Keratinocyte (primary cell): ENCODE results near the gene CR1L. TPM values are rescaled to one million over a fixed set of nuclear protein-coding genes. Genes with fewer than 3 reads are reported as not detected.
"Not testable (repeated sequence)": the region's sequence is repeated elsewhere in the genome, so short reads cannot be mapped to it uniquely, and the experiment has no call there.

Source experiments
- DNase-seq: peaks from one replicate; pipeline ENCODE4 v3.0.0-alpha.2; 2011; ENCODE audit warnings: low read depth, missing footprints, low spot score
- FAIRE-seq: peaks from 2 replicates; lab custom pipeline; 2011; peaks lifted over from hg19 to GRCh38; lab: Jason Lieb, UNC
- H2AFZ ChIP-seq: 2 replicates; pipeline ENCODE4 v1.6.0; 2012; ENCODE audit warnings: low read length, control low read depth, inconsistent platforms; ENCODE audit not compliant: control insufficient read depth
- H3K27ac ChIP-seq: 2 replicates; pipeline ENCODE4 v1.5.1; 2011; ENCODE audit warnings: low read length; ENCODE audit not compliant: control insufficient read depth, insufficient read depth
- H3K27me3 ChIP-seq: 3 replicates; pipeline ENCODE4 v1.6.0; 2011; ENCODE audit warnings: low read length; ENCODE audit not compliant: control insufficient read depth, insufficient read depth; ENCODE audit errors: extremely low read depth
- H3K36me3 ChIP-seq, 2 experiments: 2 replicates in 1 of 2; 3 replicates in 1 of 2; pipeline ENCODE4 v1.5.1; 2011; ENCODE audit warnings: low read length in 2 of 2, mild to moderate bottlenecking in 1 of 2; ENCODE audit not compliant: control insufficient read depth in 2 of 2, insufficient read depth in 2 of 2; ENCODE audit errors: extremely low read depth in 1 of 2
- H3K4me1 ChIP-seq: 3 replicates; pipeline ENCODE4 v1.5.1; 2011; ENCODE audit warnings: low read length; ENCODE audit not compliant: control insufficient read depth, insufficient read depth; ENCODE audit errors: extremely low read depth
- H3K4me2 ChIP-seq: 3 replicates; pipeline ENCODE4 v1.6.0; 2011; ENCODE audit warnings: low read depth, low read length; ENCODE audit not compliant: control insufficient read depth, insufficient read depth; ENCODE audit errors: extremely low read depth
- H3K4me3 ChIP-seq, 3 experiments: fragments of 200-600 bp in 1 of 3; sonication (generic) in 1 of 3; 2 replicates in 2 of 3; 3 replicates in 1 of 3; pipeline ENCODE4 v1.5.1; 2011 to 2016; ENCODE audit warnings: low read length in 3 of 3, mild to moderate bottlenecking in 3 of 3, control low read depth in 2 of 3, inconsistent platforms in 1 of 3, low read depth in 1 of 3, mixed read lengths in 1 of 3, mixed run types in 1 of 3, moderate library complexity in 1 of 3; ENCODE audit not compliant: control insufficient read depth in 2 of 3, insufficient read depth in 2 of 3; ENCODE audit errors: extremely low read depth in 1 of 3
- H3K79me2 ChIP-seq: 2 replicates; pipeline ENCODE4 v1.6.0; 2012; ENCODE audit warnings: low read length; ENCODE audit not compliant: control insufficient read depth, insufficient read depth
- H3K9ac ChIP-seq: 3 replicates; pipeline ENCODE4 v1.6.0; 2011; ENCODE audit warnings: low read length; ENCODE audit not compliant: control insufficient read depth, insufficient read depth; ENCODE audit errors: extremely low read depth
- H3K9me1 ChIP-seq: 3 replicates; pipeline ENCODE4 v1.6.0; 2011; ENCODE audit warnings: low read length; ENCODE audit not compliant: control insufficient read depth, insufficient read depth; ENCODE audit errors: extremely low read depth
- H3K9me3 ChIP-seq: 2 replicates; pipeline ENCODE4 v1.5.1; 2012; ENCODE audit warnings: low read depth, low read length; ENCODE audit not compliant: control insufficient read depth
- H4K20me1 ChIP-seq: 3 replicates; pipeline ENCODE4 v1.6.0; 2011; ENCODE audit warnings: low read length; ENCODE audit not compliant: control insufficient read depth, insufficient read depth; ENCODE audit errors: extremely low read depth
- EZH2 ChIP-seq: IDR thresholded peaks from one replicate; pipeline ENCODE4 v1.6.1; 2012; ENCODE audit warnings: inconsistent platforms, mild to moderate bottlenecking, low read length, moderate library complexity
- dilution Hi-C: fragments of 300-500 bp; cut with MboI; formaldehyde crosslinking; loops from one replicate; pipeline ENCODE4 v1.7.0; 2020; ENCODE audit warnings: low sequenced_read_pairs; ENCODE audit not compliant: extremely low pct_ligation_motif_present
- polyA plus RNA-seq, 5 experiments: library from polyadenylated mRNA; depleted of rRNA in 3 of 5; stranded (reverse) in 3 of 5; stranded (forward) in 1 of 5; unstranded in 1 of 5; fragments of >200 nt; gene quantifications; 1 replicate in 1 of 5; 2 replicates in 3 of 5; 3 replicates in 1 of 5; pipeline versions ENCODE4 v1.2.1 to v1.2.3, GENCODE V29; 2011 to 2012; ENCODE audit warnings: missing spikeins in 2 of 5, low read depth in 1 of 5, low replicate concordance in 1 of 5
- TF ChIP-seq, protein P1 (sequence below), 3 experiments: IDR thresholded peaks in 1 of 3; conservative IDR thresholded peaks in 1 of 3; optimal IDR thresholded peaks in 1 of 3; 2 replicates in 2 of 3; 3 replicates in 1 of 3; pipeline versions ENCODE3 to v1.5.1; 2011; ENCODE audit warnings: low read length in 3 of 3, mild to moderate bottlenecking in 3 of 3, moderate library complexity in 2 of 3, control low read depth in 1 of 3, inconsistent platforms in 1 of 3; ENCODE audit not compliant: insufficient read depth in 2 of 3; ENCODE audit errors: extremely low read depth in 1 of 3

CR1L gene
- polyA plus RNA-seq, 1 donor (not counting 4 experiments of a cell fraction or from before 2014, with no cell fraction given): not detected

DNA sequence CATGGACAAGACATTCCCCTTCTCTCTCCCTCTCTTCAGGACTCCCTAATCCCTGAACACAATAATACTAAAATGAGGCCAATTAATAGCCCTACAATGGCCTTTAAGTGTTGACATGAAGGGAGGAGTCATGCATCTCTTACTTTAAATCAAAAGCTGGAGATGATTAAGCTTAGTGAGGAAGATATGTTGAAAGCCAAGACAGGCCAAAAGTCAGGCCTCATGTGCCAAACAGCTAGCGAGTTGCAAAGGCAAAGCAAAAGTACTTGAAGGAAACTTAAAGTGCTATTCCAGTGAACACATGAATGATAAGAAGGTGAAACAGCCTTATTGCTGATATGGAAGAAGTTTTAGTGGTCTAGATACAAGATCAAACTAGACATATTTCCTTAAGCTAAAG is 57.4 kb downstream of the CR1L start:
- Histone ChIP-seq H3K79me2 (no peaks in the 10 kb centered on the region), H3K9me3 (no peaks in the 10 kb centered on the region), H3K9ac (no peak overlapping the region), H3K27me3 (no peaks in the 10 kb centered on the region), H3K4me1 (peaks cover 4% of the 10 kb centered on the region), H3K27ac (no peak overlapping the region), H3K36me3 (no peaks in the 10 kb centered on the region), H3K9me1 (no peaks in the 10 kb centered on the region), H3K4me2 (no peak overlapping the region), H3K4me3 (no peak overlapping the region), H4K20me1 (no peaks in the 10 kb centered on the region), H2AFZ (no peak overlapping the region)
- dilution Hi-C loops: no loop called here
- no peak for DNase-seq
- TF ChIP-seq, protein P1, sequence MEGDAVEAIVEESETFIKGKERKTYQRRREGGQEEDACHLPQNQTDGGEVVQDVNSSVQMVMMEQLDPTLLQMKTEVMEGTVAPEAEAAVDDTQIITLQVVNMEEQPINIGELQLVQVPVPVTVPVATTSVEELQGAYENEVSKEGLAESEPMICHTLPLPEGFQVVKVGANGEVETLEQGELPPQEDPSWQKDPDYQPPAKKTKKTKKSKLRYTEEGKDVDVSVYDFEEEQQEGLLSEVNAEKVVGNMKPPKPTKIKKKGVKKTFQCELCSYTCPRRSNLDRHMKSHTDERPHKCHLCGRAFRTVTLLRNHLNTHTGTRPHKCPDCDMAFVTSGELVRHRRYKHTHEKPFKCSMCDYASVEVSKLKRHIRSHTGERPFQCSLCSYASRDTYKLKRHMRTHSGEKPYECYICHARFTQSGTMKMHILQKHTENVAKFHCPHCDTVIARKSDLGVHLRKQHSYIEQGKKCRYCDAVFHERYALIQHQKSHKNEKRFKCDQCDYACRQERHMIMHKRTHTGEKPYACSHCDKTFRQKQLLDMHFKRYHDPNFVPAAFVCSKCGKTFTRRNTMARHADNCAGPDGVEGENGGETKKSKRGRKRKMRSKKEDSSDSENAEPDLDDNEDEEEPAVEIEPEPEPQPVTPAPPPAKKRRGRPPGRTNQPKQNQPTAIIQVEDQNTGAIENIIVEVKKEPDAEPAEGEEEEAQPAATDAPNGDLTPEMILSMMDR (optimal IDR thresholded peaks at IDR 0.05 in 1 of 3, IDR thresholded peaks at IDR 0.05 in 1 of 3, conservative IDR thresholded peaks at IDR 0.05 in 1 of 3; ENCODE audit: extremely low read depth in 1 of 3, insufficient read depth in 2 of 3, low read length in 3 of 3): no peak
- TF ChIP-seq EZH2: no peak
- FAIRE-seq: no peak

DNA sequence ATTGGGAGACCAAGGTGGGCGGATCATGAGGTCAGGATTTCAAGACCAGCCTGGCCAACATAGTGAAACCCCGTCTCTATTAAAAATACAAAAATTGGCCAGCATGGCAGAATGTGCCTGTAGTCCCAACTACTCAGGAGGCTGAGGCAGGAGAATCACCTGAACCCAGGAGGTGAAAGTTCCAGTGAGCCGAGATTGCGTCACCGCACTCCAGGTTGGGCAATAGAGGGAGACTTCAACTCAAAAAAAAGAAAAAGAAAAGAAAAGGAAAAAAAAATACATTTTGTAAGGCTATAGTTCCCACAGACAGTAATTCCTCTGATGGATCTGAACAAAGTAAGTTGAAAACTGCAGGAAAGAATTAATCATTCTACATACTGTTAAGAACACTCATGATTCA is 58.8 kb downstream of the CR1L start:
- Histone ChIP-seq H3K4me3 (no peak overlapping the region), H3K27me3 (no peaks in the 10 kb centered on the region), H3K36me3 (no peaks in the 10 kb centered on the region), H3K4me1 (peaks cover 14% of the 10 kb centered on the region), H3K9ac (no peak overlapping the region), H3K79me2 (no peaks in the 10 kb centered on the region), H3K9me1 (no peaks in the 10 kb centered on the region), H4K20me1 (no peaks in the 10 kb centered on the region), H3K9me3 (no peaks in the 10 kb centered on the region), H3K4me2 (no peak overlapping the region), H3K27ac (no peak overlapping the region), H2AFZ (no peak overlapping the region)
- DNase-seq (no peak), FAIRE-seq (no peak)
- dilution Hi-C loops: no loop called here
- no peak for TF ChIP-seq EZH2
- TF ChIP-seq, protein P1 (optimal IDR thresholded peaks at IDR 0.05 in 1 of 3, IDR thresholded peaks at IDR 0.05 in 1 of 3, conservative IDR thresholded peaks at IDR 0.05 in 1 of 3; ENCODE audit: extremely low read depth in 1 of 3, insufficient read depth in 2 of 3, low read length in 3 of 3): no peak

- H3K9me3 ChIP-seq, H3K9ac ChIP-seq, H2AFZ ChIP-seq, H3K36me3 ChIP-seq, H3K27me3 ChIP-seq, H3K4me3 ChIP-seq, FAIRE-seq, H3K79me2 ChIP-seq, H4K20me1 ChIP-seq, dilution Hi-C loops, H3K9me1 ChIP-seq, H3K4me2 ChIP-seq: not testable (repeated sequence)
- peaks cover 14% of the 10 kb centered on the region for H3K4me1 ChIP-seq
- peak overlapping the region; percentile 15 for H3K27ac ChIP-seq
- DNase-seq: peak; percentile 21
These were observed 63.1 kb downstream of the CR1L start for GRCh38 chr1:207708004-207708403.
